ENCODE results near the gene MAN1B1. TPM values are rescaled to one million over a fixed set of nuclear protein-coding genes. Genes with fewer than 3 reads are reported as not detected.
"Not testable (repeated sequence)": the region's sequence is repeated elsewhere in the genome, so short reads cannot be mapped to it uniquely, and the experiment has no call there.

Gene MAN1B1
- total RNA-seq, 1 donor from 2014 or later: 57.8 TPM

- no peak for DNase-seq (ENCODE audit: low spot score)
Measured at GRCh38 chr9:137127301-137128157, 40.7 kb downstream of the MAN1B1 start.

- no peak for DNase-seq (ENCODE audit: low spot score)
Measured at GRCh38 chr9:137128158-137128861, 41.5 kb downstream of the MAN1B1 start.

DNA sequence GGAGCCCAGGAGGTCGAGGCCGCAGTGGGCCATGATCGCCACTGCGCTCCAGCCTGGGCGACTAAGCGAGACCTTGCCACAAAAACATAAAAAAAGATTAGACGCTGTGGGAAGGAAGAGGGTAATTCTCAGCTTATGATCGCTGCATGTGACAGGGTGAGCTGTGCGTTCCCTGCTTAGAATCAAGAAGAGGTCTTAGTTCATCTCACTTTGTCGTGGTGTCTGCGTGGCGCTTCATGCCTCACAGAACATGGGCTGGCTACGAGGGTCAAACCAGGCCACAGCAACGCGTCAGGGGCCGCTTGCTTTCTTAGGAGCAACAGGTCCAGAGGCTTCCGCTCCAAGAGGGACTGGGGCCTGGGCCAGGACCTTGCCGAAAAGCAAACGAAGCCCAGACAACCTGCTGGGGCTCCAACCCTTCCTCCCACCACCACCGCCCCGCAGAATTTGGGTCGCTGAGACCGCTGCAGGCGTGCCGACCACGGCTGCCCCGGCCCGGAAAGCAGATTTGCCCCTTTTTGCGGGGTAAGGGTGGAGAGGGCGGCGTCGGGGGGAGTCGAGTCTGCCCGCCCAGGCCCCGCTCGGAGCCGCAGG is 42.2 kb downstream of the MAN1B1 start:
- DNase-seq (ENCODE audit: low spot score): no peak

DNA sequence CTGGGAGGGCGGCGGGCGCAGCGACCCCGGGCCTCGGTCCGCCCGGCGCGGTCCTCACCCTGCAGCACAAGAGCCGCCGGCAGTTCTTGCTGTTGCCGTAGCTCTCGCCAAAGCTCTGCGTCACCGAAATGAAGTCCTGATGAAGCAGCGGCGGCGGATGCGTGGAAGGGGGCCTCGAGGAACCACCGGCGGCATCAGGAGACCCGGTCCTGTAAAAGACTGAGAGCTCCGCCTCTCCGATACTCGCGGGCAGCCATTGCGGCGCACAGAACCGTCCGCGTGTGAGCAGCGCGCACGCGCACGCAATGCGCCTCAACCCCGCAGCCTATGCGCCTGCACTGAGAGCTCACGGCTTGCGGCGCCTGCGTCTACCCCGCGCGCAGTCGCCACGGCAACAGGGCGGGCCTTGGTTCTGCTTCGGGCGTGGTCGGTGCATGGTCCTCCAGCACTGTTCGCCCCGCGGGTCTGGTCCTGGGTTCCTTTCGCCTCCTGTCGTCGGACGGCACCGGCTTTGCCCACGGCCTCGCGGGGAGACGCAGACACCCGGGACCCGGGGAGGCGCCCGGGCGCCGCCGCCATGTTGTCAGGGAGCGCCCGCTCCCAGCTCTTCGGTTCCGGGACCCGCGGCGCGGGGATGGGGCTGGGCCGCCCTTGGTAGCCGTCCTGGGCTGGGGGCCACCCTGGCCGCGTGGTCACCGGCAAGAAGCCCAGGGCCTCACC is 42.8 kb downstream of the MAN1B1 start:
- peak; percentile 81 for DNase-seq (ENCODE audit: low spot score)

GRCh38 chr9:137130176-137130755 is 43.5 kb downstream of the MAN1B1 start:
- no peak for DNase-seq (ENCODE audit: low spot score)

GRCh38 chr9:137134191-137134590 is 47.4 kb downstream of the MAN1B1 start:
- DNase-seq (ENCODE audit: low spot score): no peak

GRCh38 chr9:137135154-137135553 is 48.4 kb downstream of the MAN1B1 start:
- not testable (repeated sequence) for DNase-seq (ENCODE audit: low spot score)

GRCh38 chr9:137136261-137136880 is 49.6 kb downstream of the MAN1B1 start:
- no peak for DNase-seq (ENCODE audit: low spot score)

- DNase-seq (ENCODE audit: low spot score): no peak
Measured at GRCh38 chr9:137136881-137137607, 50.3 kb downstream of the MAN1B1 start.

DNA sequence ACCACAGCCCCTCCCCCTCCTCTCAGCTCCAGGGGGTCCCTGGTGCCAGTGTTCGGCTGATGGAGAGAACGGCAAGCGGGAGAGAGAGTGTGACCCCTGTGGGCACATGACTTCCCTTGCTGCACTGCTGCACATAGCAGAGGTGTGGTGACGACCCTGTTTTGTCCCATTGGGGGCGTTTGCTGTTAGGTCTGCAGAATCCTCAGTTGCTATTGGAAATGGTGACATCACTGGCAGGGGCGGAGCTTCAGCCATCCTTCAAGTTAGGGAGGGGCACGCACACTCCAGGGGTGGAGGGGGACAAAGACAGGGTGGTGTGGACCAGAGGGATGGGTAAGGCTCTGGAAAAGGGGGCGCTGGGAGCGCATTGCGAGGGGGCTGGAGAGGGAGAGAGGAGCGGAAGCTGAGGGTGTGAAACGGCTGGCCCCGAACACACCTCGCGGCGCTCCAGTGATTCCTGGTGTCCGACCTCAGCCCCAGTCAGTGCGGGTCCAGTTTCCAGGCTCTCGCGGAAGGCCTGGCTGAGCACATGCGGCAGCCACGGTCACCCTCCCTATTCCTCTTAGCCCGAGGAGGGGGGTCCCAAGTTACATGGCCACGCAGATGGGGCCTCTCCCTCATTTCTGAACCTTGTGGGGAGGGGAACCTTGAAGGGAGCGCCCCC is 51.4 kb downstream of the MAN1B1 start:
- DNase-seq (ENCODE audit: low spot score): no peak

GRCh38 chr9:137138722-137139467 is 52.1 kb downstream of the MAN1B1 start, which contains the start of gene GRIN1:
Gene GRIN1 (plus strand): TSS chr9:137139154. CDS start chr9:137139487, 333 bp downstream.
- no peak for DNase-seq (ENCODE audit: low spot score)

- DNase-seq (ENCODE audit: low spot score): no peak
Measured at GRCh38 chr9:137139468-137140150, 52.8 kb downstream of the MAN1B1 start.

GRCh38 chr9:137140151-137141012 is 53.6 kb downstream of the MAN1B1 start:
- no peak for DNase-seq (ENCODE audit: low spot score)

- DNase-seq (ENCODE audit: low spot score): no peak
Measured at GRCh38 chr9:137141050-137141810, 54.4 kb downstream of the MAN1B1 start.

GRCh38 chr9:137141976-137142936 is 55.5 kb downstream of the MAN1B1 start:
- no peak for DNase-seq (ENCODE audit: low spot score)
